B cell (primary cell): Measurements from ENCODE around the gene SOX8. TPM values are rescaled to one million over a fixed set of nuclear protein-coding genes. Genes with fewer than 3 reads are reported as not detected.

Experiments used
- ATAC-seq: fragments of 200-7000 bp; cut with Tn5 transposase; one replicate; pipeline ENCODE4 v1.10.0; 2021; ENCODE audit warnings: low read depth, mild to moderate bottlenecking, moderate number of reproducible peaks, moderate library complexity
- CTCF ChIA-PET: fragments of 350-600 bp; sonication (Branson Sonifier 250); formaldehyde crosslinking; loops from one replicate; lab custom pipeline; 2021; ENCODE audit warnings: antibody characterized with exemption, inconsistent platforms; lab: Charles Lee
- POLR2A ChIA-PET: fragments of 350-600 bp; sonication (Branson Sonifier 250); formaldehyde crosslinking; loops from one replicate; lab custom pipeline; 2021; ENCODE audit warnings: antibody characterized with exemption; lab: Charles Lee
- DNase-seq: peaks from one replicate; pipeline ENCODE4 v3.0.0; 2013
- H2AFZ ChIP-seq: 2 replicates; pipeline ENCODE4 v1.6.1; 2012; ENCODE audit warnings: mild to moderate bottlenecking, low read depth, low read length; ENCODE audit not compliant: insufficient read depth, poor library complexity, severe bottlenecking
- H3K27ac ChIP-seq, 2 donors: 1 replicate in 1 of 2; 2 replicates in 1 of 2; pipeline ENCODE4 v1.5.1; 2012 to 2013; ENCODE audit warnings: low read length in 2 of 2, mild to moderate bottlenecking in 2 of 2, moderate library complexity in 1 of 2
- H3K27me3 ChIP-seq, 4 experiments: fragments of 200-600 bp in 1 of 4; sonication (generic) in 1 of 4; replicated peaks in 1 of 4; 1 replicate in 2 of 4; 2 replicates in 2 of 4; pipeline versions ENCODE4 v1.6.1 to v1.7.0; 2013 to 2016; ENCODE audit warnings: low read length in 3 of 4, mild to moderate bottlenecking in 2 of 4, mixed read lengths in 1 of 4, moderate library complexity in 1 of 4; ENCODE audit not compliant: insufficient read depth in 4 of 4, control insufficient read depth in 3 of 4; ENCODE audit errors: control extremely low read depth in 1 of 4
- H3K36me3 ChIP-seq, 2 experiments: replicated peaks in 1 of 2; 1 replicate in 1 of 2; 2 replicates in 1 of 2; pipeline versions ENCODE4 v1.6.1 to v1.7.1; 2013; ENCODE audit warnings: low read length in 1 of 2; ENCODE audit not compliant: insufficient read depth in 2 of 2, control insufficient read depth in 1 of 2; ENCODE audit errors: control extremely low read depth in 1 of 2, extremely low read depth in 1 of 2
- H3K4me1 ChIP-seq, 2 donors: fragments of 200-600 bp in 1 of 2; sonication (generic) in 1 of 2; 1 replicate in 1 of 2; 2 replicates in 1 of 2; pipeline versions ENCODE4 v1.5.1 to v1.6.1; 2013 to 2017; ENCODE audit warnings: low read length in 2 of 2; ENCODE audit not compliant: control insufficient read depth in 2 of 2, insufficient read depth in 2 of 2
- H3K4me2 ChIP-seq: replicated peaks from 2 replicates; pipeline ENCODE3; 2012; ENCODE audit warnings: mild to moderate bottlenecking, low read depth, low read length; ENCODE audit not compliant: poor library complexity, severe bottlenecking
- H3K4me3 ChIP-seq, 5 experiments: fragments of 200-600 bp in 1 of 5; sonication (generic) in 1 of 5; 1 replicate in 3 of 5; 2 replicates in 2 of 5; pipeline versions ENCODE4 v1.5.1 to v1.7.0; 2011 to 2016; ENCODE audit warnings: low read length in 4 of 5, mild to moderate bottlenecking in 4 of 5, low read depth in 2 of 5, control low read depth in 1 of 5, moderate library complexity in 1 of 5; ENCODE audit not compliant: insufficient read depth in 1 of 5; ENCODE audit errors: control extremely low read depth in 1 of 5, extremely low read depth in 1 of 5
- H3K79me2 ChIP-seq: fragments of 200-600 bp; sonication (generic); one replicate; pipeline ENCODE4 v1.6.0; 2016; ENCODE audit warnings: low read length; ENCODE audit not compliant: control insufficient read depth, insufficient read depth
- H3K9ac ChIP-seq: fragments of 200-600 bp; sonication (generic); 2 replicates; pipeline ENCODE4 v1.6.1; 2017; ENCODE audit warnings: mild to moderate bottlenecking, low read length, moderate library complexity
- H3K9me3 ChIP-seq, 3 donors: one replicate each; pipeline versions ENCODE4 v1.6.1 to v1.7.1; 2013; ENCODE audit warnings: low read length in 2 of 3; ENCODE audit not compliant: control insufficient read depth in 2 of 3, insufficient read depth in 1 of 3; ENCODE audit errors: control extremely low read depth in 1 of 3
- H4K20me1 ChIP-seq: 2 replicates; pipeline ENCODE4 v1.6.0; 2012; ENCODE audit warnings: mild to moderate bottlenecking, low read length; ENCODE audit not compliant: insufficient read depth, control insufficient read depth, poor library complexity, severe bottlenecking
- H3K27ac Mint-ChIP-seq: one replicate; pipeline ENCODE4 v1.8.0; 2021; ENCODE audit warnings: mixed read lengths
- H3K27me3 Mint-ChIP-seq: one replicate; pipeline ENCODE4 v1.8.0; 2021; ENCODE audit warnings: mixed read lengths
- H3K4me1 Mint-ChIP-seq: one replicate; pipeline ENCODE4 v1.8.0; 2021; ENCODE audit warnings: mixed read lengths
- H3K4me3 Mint-ChIP-seq: one replicate; pipeline ENCODE4 v1.8.0; 2021; ENCODE audit warnings: mixed read lengths
- H3K9me3 Mint-ChIP-seq: one replicate; pipeline ENCODE4 v1.8.0; 2022; ENCODE audit warnings: mixed read lengths; ENCODE audit not compliant: insufficient read depth
- EZH2 ChIP-seq: IDR thresholded peaks from 2 replicates; pipeline ENCODE4 v1.6.1; 2012; ENCODE audit warnings: borderline replicate concordance, low read depth, mild to moderate bottlenecking, moderate library complexity, low read length; ENCODE audit not compliant: insufficient read depth, poor library complexity, severe bottlenecking
- WGBS: methylation state at CpG from one replicate; pipeline ENCODE4 v1.1.5; 2013; ENCODE audit warnings: missing lambda C conversion rate; ENCODE audit not compliant: insufficient coverage; 5-methylcytosine and 5-hydroxymethylcytosine counted together
- intact Hi-C: fragments of 100-400 bp; cut with micrococcal nuclease; formaldehyde crosslinking; loops from one replicate; pipeline ENCODE4 v1.10.0; 2022
- polyA plus RNA-seq: library from polyadenylated mRNA; depleted of rRNA; stranded (reverse); fragments of >200 nt; gene quantifications from 2 replicates; pipeline ENCODE4 v1.2.3, GENCODE V29; 2012
- total RNA-seq, 2 donors: library from RNA; stranded (reverse); fragments of 120-200 nt in 1 of 2; gene quantifications; 1 replicate in 1 of 2; 2 replicates in 1 of 2; pipeline versions ENCODE4 v1.2.3 to v1.2.4, GENCODE V29; 2013 to 2022
- TF ChIP-seq, protein P1 (sequence below): fragments of 200-600 bp; IDR thresholded peaks from one replicate; pipeline ENCODE4 v1.8.0; 2022; ENCODE audit warnings: antibody characterized with exemption, mild to moderate bottlenecking

The SOX8 gene
- total and polyA plus RNA-seq, 2 donors (not counting 1 experiment from before 2014, with no cell fraction given) = 0.03 to 1.2 TPM

DNA sequence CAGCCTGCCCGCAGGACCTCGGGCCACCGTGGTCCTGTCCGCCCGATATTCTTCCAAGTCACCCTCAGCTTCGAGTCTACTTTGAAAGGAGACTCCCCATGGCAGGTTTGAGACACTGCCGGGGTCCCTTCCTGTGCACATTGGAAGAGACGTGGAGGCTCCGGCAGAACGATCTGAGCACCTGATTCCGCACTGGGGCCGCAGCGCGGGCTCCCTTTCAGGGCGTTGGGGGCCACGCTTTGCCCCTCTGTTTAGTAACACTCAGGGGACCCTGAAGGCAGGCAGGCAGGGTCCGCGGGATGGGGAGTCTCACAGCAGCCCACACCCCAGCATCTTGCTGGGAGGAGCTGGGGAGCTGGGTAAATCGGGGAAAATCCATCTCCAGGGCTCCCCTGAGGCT lies 30.6 kb downstream of the SOX8 start:
- no peak overlapping the region for H3K4me3 ChIP-seq
- H3K79me2 ChIP-seq = no peaks in the 10 kb centered on the region
- H3K9me3 Mint-ChIP-seq = no peaks in the 10 kb centered on the region
- 87% methylated on average over 19 of the region's 19 CpGs for WGBS
- H3K36me3 ChIP-seq = no peaks in the 10 kb centered on the region
- H3K4me2 ChIP-seq = no peak overlapping the region
- peaks cover 0 to 5% (median 0%) of the 10 kb centered on the region in 3 donors for H3K9me3 ChIP-seq
- no peak overlapping the region for H3K9ac ChIP-seq
- intact Hi-C loops = no loop called here
- no peak overlapping the region for H3K27ac Mint-ChIP-seq
- DNase-seq = no peak
- no peaks in the 10 kb centered on the region for H3K4me1 ChIP-seq
- H3K27me3 ChIP-seq = peaks cover 0 to 2% (median 0%) of the 10 kb centered on the region in 4 experiments
- no peak overlapping the region for H3K4me3 Mint-ChIP-seq
- H3K4me1 Mint-ChIP-seq = no peaks in the 10 kb centered on the region
- no peak overlapping the region for H2AFZ ChIP-seq
- no peak for ATAC-seq
- ChIA-PET POLR2A (no interaction called here), CTCF (no interaction called here)
- no peak overlapping the region for H3K27ac ChIP-seq
- no peaks in the 10 kb centered on the region for H4K20me1 ChIP-seq
- H3K27me3 Mint-ChIP-seq = peaks cover 7% of the 10 kb centered on the region
- TF ChIP-seq, protein P1, sequence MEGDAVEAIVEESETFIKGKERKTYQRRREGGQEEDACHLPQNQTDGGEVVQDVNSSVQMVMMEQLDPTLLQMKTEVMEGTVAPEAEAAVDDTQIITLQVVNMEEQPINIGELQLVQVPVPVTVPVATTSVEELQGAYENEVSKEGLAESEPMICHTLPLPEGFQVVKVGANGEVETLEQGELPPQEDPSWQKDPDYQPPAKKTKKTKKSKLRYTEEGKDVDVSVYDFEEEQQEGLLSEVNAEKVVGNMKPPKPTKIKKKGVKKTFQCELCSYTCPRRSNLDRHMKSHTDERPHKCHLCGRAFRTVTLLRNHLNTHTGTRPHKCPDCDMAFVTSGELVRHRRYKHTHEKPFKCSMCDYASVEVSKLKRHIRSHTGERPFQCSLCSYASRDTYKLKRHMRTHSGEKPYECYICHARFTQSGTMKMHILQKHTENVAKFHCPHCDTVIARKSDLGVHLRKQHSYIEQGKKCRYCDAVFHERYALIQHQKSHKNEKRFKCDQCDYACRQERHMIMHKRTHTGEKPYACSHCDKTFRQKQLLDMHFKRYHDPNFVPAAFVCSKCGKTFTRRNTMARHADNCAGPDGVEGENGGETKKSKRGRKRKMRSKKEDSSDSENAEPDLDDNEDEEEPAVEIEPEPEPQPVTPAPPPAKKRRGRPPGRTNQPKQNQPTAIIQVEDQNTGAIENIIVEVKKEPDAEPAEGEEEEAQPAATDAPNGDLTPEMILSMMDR = no peak
- no peak for TF ChIP-seq EZH2

DNA sequence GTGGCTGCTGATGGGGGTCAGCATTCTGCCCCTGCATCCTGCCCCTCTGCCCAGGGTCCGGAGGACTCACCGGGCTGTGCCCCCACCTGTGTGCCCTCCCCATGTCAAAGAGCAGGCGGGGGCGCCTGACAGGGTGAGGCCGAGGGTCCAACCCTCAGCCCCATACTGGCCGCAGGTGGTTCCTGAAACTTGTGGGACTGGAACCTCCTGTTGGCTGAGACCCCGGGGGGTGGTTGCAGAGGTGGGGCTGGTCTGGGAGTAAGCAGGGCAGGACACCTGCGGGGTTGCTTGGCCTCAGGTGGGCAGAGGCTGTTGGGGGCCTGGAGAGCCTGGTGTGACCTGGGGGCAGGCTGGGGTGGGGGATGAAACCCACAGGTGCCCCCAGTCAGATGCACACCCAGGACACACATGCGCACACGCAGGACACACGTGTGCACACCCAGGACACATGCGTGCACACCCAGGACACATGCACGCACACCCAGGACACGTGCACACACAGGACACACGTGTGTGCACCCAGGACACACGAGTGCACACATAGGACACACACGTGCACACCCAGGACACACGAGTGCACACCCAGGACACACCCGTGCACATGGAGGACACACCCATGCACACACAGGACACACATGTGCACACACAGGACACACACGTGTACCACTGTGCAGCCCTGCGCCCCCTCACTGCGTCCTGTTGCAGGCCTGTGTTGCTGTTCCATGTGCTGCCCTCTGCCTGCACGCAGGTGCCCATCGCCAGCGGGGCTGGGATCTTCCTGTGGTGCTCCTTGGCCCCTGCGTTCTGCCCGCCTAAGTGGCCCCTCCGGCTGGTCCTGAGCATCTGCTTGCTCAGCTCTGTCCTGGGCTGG lies 31.4 kb downstream of the SOX8 start:
- ChIA-PET POLR2A (no interaction called here), CTCF (no interaction called here)
- H3K27ac ChIP-seq = no peak overlapping the region
- H3K4me1 ChIP-seq = no peaks in the 10 kb centered on the region
- no peaks in the 10 kb centered on the region for H3K4me1 Mint-ChIP-seq
- H3K4me3 Mint-ChIP-seq = no peak overlapping the region
- H4K20me1 ChIP-seq = no peaks in the 10 kb centered on the region
- no peak overlapping the region for H3K9ac ChIP-seq
- no peak for TF ChIP-seq EZH2
- TF ChIP-seq, protein P1 = no peak
- WGBS = 87% methylated on average over 28 of the region's 28 CpGs
- H3K27me3 Mint-ChIP-seq = peaks cover 7% of the 10 kb centered on the region
- H3K9me3 ChIP-seq = peaks cover 0 to 5% (median 0%) of the 10 kb centered on the region in 3 donors
- intact Hi-C loops = no loop called here
- H3K4me3 ChIP-seq = no peak overlapping the region
- no peak overlapping the region for H2AFZ ChIP-seq
- H3K36me3 ChIP-seq = no peaks in the 10 kb centered on the region
- no peak overlapping the region for H3K27ac Mint-ChIP-seq
- ATAC-seq (no peak), DNase-seq (no peak)
- H3K27me3 ChIP-seq = peaks cover 0 to 2% (median 0%) of the 10 kb centered on the region in 4 experiments
- no peak overlapping the region for H3K4me2 ChIP-seq
- no peaks in the 10 kb centered on the region for H3K9me3 Mint-ChIP-seq
- no peaks in the 10 kb centered on the region for H3K79me2 ChIP-seq
